Measurements from ENCODE around the gene NXPH3. TPM values are rescaled to one million over a fixed set of nuclear protein-coding genes. Genes with fewer than 3 reads are reported as not detected.

The NXPH3 gene
- total and polyA plus RNA-seq, 8 donors, result 1.0 to 2.7 (median 1.2) TPM

DNA sequence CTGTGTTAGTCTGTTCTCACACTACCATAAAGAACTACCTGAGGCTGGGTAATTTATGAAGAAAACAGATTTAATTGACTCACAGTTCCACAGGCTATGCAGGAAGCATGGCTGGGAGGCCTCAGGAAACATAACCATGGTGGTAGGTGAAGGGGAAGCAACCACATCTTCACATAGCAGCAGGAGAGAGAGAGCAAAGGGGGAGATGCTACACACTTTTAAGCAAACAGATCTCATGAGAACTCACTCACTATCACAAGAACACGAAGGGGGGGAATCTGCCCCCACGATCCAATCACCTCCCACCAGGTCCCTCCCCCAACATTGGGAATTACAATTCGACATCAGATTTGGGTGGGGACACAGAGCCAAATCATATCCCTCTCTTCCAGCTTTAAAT lies 31.8 kb upstream of the NXPH3 start:
- Histone ChIP-seq H3K36me3 (no peaks in the 10 kb centered on the region), H3K9me3 (peaks cover 0 to 2% of the 10 kb centered on the region in 2 donors), H3K4me1 (no peaks in the 10 kb centered on the region), H3K4me3 (no peak overlapping the region), H3K27ac (no peak overlapping the region), H3K27me3 (peaks cover 0 to 7% of the 10 kb centered on the region in 2 donors)
- DNase-seq (no peak), ATAC-seq (no peak)
- TF ChIP-seq, protein P1, sequence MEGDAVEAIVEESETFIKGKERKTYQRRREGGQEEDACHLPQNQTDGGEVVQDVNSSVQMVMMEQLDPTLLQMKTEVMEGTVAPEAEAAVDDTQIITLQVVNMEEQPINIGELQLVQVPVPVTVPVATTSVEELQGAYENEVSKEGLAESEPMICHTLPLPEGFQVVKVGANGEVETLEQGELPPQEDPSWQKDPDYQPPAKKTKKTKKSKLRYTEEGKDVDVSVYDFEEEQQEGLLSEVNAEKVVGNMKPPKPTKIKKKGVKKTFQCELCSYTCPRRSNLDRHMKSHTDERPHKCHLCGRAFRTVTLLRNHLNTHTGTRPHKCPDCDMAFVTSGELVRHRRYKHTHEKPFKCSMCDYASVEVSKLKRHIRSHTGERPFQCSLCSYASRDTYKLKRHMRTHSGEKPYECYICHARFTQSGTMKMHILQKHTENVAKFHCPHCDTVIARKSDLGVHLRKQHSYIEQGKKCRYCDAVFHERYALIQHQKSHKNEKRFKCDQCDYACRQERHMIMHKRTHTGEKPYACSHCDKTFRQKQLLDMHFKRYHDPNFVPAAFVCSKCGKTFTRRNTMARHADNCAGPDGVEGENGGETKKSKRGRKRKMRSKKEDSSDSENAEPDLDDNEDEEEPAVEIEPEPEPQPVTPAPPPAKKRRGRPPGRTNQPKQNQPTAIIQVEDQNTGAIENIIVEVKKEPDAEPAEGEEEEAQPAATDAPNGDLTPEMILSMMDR (IDR thresholded peaks at IDR 0.05), result no peak
- intact Hi-C loops (cut with DNase I), result no loop called here

DNA sequence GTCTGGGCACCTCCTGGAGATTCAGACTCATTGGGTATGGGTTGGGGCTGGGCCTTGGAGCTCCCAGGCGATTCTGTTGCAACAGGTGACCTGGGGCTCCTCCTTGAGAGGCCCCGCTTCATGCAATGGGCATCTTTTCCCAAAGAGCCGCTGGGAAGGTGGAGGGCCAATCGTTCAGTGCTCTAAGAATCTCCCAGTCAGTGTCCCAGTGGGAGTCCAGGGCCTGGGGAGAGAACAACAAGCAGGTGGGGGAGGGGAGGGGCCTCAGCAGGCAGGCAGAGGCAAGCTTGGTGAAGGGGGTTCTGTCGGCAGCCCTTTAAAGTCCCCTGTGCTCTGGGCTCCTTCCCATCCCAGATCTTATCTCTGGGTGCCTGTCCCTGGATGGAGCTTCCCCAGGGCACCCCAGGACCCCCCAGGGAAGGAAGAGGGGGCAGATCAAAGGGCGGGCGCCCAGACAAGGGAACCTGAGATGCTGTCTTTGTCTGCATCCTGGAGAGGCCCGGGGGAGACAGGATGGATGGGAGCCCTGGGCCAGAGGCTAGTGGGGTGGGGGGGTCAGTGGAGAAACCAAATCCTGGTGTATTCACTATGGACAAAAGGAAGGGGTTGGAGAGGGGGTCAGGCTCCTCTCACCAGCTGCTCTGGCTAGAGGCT lies 30.5 kb upstream of the NXPH3 start:
- DNase-seq (no peak), ATAC-seq (no peak)
- intact Hi-C loops (cut with DNase I), result no loop called here
- H3K36me3 ChIP-seq, result no peaks in the 10 kb centered on the region
- peaks cover 0 to 2% of the 10 kb centered on the region in 2 donors for H3K9me3 ChIP-seq
- H3K27ac ChIP-seq, result no peak overlapping the region
- peaks cover 0 to 7% of the 10 kb centered on the region in 2 donors for H3K27me3 ChIP-seq
- H3K4me3 ChIP-seq, result no peak overlapping the region
- no peaks in the 10 kb centered on the region for H3K4me1 ChIP-seq
- TF ChIP-seq, protein P1 (IDR thresholded peaks at IDR 0.05), result no peak

DNA sequence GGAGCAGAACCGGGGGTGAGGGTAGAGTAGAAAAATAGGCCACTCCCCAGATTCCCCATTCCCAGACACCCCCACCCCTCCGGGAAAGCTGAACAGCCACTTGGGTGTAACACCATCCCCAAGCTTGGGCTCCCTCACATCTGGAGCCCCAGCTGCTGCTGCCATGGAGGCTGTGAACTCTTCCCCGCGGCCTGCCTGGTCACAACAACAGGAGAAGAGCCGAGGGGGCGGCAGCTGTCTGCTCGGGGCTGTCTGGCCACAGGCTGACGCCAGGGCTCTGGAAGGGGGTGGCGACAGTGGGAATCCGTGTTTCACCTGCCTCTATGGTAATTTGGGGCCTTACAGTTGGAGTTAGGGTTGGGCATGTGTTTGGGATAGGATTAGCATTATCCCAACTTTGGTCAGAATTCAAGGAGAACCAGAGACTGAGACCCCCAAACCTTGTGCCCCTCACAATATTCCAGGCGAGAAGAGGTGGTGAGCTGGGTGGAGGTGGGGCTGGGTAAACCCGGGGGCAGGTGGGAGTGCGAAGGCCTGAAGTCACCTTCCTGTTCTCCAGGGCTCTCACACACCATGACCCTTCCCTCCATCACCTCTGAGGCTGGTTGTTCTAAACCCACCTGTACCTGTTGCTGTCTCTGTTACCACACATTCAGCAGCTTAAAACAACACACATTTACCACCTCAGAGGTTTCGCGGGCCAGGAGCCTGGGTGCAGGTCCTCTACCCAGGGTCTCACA lies 29.7 kb upstream of the NXPH3 start:
- Histone ChIP-seq H3K27me3 (peaks cover 0 to 7% of the 10 kb centered on the region in 2 donors), H3K4me3 (no peak overlapping the region), H3K27ac (no peak overlapping the region), H3K9me3 (peaks cover 0 to 2% of the 10 kb centered on the region in 2 donors), H3K4me1 (no peaks in the 10 kb centered on the region), H3K36me3 (no peaks in the 10 kb centered on the region)
- ATAC-seq (no peak), DNase-seq (no peak)
- intact Hi-C loops (cut with DNase I), result no loop called here
- TF ChIP-seq, protein P1 (IDR thresholded peaks at IDR 0.05), result no peak

- no peaks in the 10 kb centered on the region for H3K9me3 ChIP-seq
- H3K4me1 ChIP-seq, result no peaks in the 10 kb centered on the region
- intact Hi-C loops (cut with DNase I), result no loop called here
- H3K36me3 ChIP-seq, result no peaks in the 10 kb centered on the region
- no peak overlapping the region for H3K27ac ChIP-seq
- H3K27me3 ChIP-seq, result peaks cover 0 to 7% of the 10 kb centered on the region in 2 donors
- no peak for DNase-seq
- no peak for ATAC-seq
- TF ChIP-seq, protein P1 (IDR thresholded peaks at IDR 0.05), result no peak
- H3K4me3 ChIP-seq, result no peak overlapping the region
These were observed 28.8 kb upstream of the NXPH3 start for GRCh38 chr17:49546546-49547535.
